Fibroblast of skin of left quadriceps (primary cell): ENCODE measurements around the gene VWC2.

Experiments used
- DNase-seq, 2 experiments: peaks; one replicate each; pipeline ENCODE4 v3.0.0-alpha.2; 2013; ENCODE audit warnings: low read depth in 2 of 2

Gene VWC2

GRCh38 chr7:49783446-49783845, 10.0 kb downstream of the VWC2 start:
- no peak for DNase-seq

GRCh38 chr7:49787980-49788379, 14.5 kb downstream of the VWC2 start:
- no peak for DNase-seq

- DNase-seq, result no peak
Measured at GRCh38 chr7:49788455-49789059, 15.1 kb downstream of the VWC2 start.

GRCh38 chr7:49789736-49790135, 16.3 kb downstream of the VWC2 start:
- DNase-seq, result no peak

- DNase-seq, result no peak
Measured at GRCh38 chr7:49790209-49790608, 16.8 kb downstream of the VWC2 start.

GRCh38 chr7:49791088-49791741, 17.8 kb downstream of the VWC2 start:
- no peak for DNase-seq

GRCh38 chr7:49797987-49798660, 24.7 kb downstream of the VWC2 start:
- DNase-seq, result no peak

- DNase-seq, result no peak
Measured at GRCh38 chr7:49800031-49800430, 26.6 kb downstream of the VWC2 start.

- DNase-seq, result no peak
Measured at GRCh38 chr7:49802600-49802999, 29.2 kb downstream of the VWC2 start.

- no peak for DNase-seq
Measured at GRCh38 chr7:49803812-49804211, 30.4 kb downstream of the VWC2 start.

- DNase-seq, result no peak
Measured at GRCh38 chr7:49805371-49806007, 32.1 kb downstream of the VWC2 start.

- no peak for DNase-seq
Measured at GRCh38 chr7:49812534-49812933, 39.1 kb downstream of the VWC2 start.

GRCh38 chr7:49817279-49817678, 43.8 kb downstream of the VWC2 start:
- no peak for DNase-seq

GRCh38 chr7:49821181-49821580, 47.7 kb downstream of the VWC2 start:
- DNase-seq, result no peak

GRCh38 chr7:49822856-49823255, 49.4 kb downstream of the VWC2 start:
- no peak for DNase-seq

GRCh38 chr7:49823566-49823965, 50.1 kb downstream of the VWC2 start:
- DNase-seq, result no peak

- no peak for DNase-seq
Measured at GRCh38 chr7:49839863-49840645, 66.6 kb downstream of the VWC2 start.

- no peak for DNase-seq
Measured at GRCh38 chr7:49840751-49841405, 67.4 kb downstream of the VWC2 start.

GRCh38 chr7:49845626-49846025, 72.2 kb downstream of the VWC2 start:
- no peak for DNase-seq

- no peak for DNase-seq
Measured at GRCh38 chr7:49848211-49848841, 74.9 kb downstream of the VWC2 start.
